PC-9 (cell line): ENCODE measurements around the gene CBR1.

Experiments
- EZH2 ChIP-seq: fragments of 200-600 bp; sonication (generic); IDR thresholded peaks from 2 replicates; pipeline ENCODE4 v1.8.0; 2017; ENCODE audit warnings: antibody characterized with exemption, low read depth
- TF ChIP-seq, protein P1 (sequence below): fragments of 200-600 bp; sonication (generic); conservative IDR thresholded peaks from 2 replicates; pipeline ENCODE4 v1.6.1; 2017; ENCODE audit warnings: mixed run types, antibody characterized with exemption, mild to moderate bottlenecking, moderate library complexity

DNA sequence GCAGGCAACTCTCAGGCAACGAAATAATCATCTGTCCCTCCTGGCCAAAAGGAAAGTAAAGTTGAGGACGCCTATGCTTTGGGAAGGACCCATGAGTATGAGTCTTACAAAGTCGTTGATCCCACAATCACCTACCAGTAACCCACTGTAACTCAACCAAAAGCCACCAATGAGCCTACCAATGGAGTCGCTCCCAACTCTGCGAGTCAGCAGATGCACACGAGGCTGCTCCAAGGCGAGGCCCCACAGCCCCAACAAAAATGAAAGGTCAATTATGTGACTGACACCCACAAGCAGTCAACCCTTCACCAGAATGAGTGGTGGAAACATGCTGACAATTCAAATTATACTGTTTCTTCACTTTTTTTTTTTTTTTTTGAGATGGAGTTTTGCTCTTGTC is 21.5 kb upstream of the CBR1 start:
- TF ChIP-seq, protein P1, sequence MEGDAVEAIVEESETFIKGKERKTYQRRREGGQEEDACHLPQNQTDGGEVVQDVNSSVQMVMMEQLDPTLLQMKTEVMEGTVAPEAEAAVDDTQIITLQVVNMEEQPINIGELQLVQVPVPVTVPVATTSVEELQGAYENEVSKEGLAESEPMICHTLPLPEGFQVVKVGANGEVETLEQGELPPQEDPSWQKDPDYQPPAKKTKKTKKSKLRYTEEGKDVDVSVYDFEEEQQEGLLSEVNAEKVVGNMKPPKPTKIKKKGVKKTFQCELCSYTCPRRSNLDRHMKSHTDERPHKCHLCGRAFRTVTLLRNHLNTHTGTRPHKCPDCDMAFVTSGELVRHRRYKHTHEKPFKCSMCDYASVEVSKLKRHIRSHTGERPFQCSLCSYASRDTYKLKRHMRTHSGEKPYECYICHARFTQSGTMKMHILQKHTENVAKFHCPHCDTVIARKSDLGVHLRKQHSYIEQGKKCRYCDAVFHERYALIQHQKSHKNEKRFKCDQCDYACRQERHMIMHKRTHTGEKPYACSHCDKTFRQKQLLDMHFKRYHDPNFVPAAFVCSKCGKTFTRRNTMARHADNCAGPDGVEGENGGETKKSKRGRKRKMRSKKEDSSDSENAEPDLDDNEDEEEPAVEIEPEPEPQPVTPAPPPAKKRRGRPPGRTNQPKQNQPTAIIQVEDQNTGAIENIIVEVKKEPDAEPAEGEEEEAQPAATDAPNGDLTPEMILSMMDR, result no peak
- no peak for TF ChIP-seq EZH2
